K562 (cell line): ENCODE measurements around the gene ALCAM. TPM values are rescaled to one million over a fixed set of nuclear protein-coding genes. Genes with fewer than 3 reads are reported as not detected.

Experiments used
- ATAC-seq: fragments of 200-7000 bp; cut with Tn5 transposase; 3 replicates; pipeline ENCODE4 v1.9.1; 2020; ENCODE audit warnings: moderate library complexity
- BruUV-seq: library from RNA; stranded (reverse); fragments of 400-500 nt; replicated peaks from 2 replicates; lab custom pipeline; 2021; lab: Mats Ljungman, UMichigan
- CTCF ChIA-PET: fragments of 300-600 bp; formaldehyde crosslinking; extraction: SDS; loops from one replicate; lab custom pipeline; 2021; ENCODE audit warnings: low intra/inter-chr PET ratio; lab: Yijun Ruan, JAX
- POLR2A ChIA-PET: fragments of 300-600, 350-650 bp; sonication (Branson Sonifier 250); formaldehyde crosslinking; extraction: SDS; loops from one replicate; lab custom pipeline; 2021; ENCODE audit warnings: antibody characterized with exemption, inconsistent platforms; lab: Yijun Ruan, JAX
- DNase-seq, 4 experiments: peaks; one replicate each; pipeline versions ENCODE4 v3.0.0 to v3.0.0-alpha.2; 2011 to 2018; ENCODE audit warnings: low spot score in 3 of 4, mixed read lengths in 3 of 4; ENCODE audit errors: extremely low read depth in 1 of 4
- FAIRE-seq: peaks from 2 replicates; lab custom pipeline; 2011; peaks lifted over from hg19 to GRCh38; lab: Jason Lieb, UNC
- H2AFZ ChIP-seq: 2 replicates; pipeline ENCODE4 v1.6.0; 2011; ENCODE audit warnings: low read depth, low read length, control low read depth, inconsistent platforms
- H3K27ac ChIP-seq: fragments of 200-600 bp; 3 replicates; pipeline ENCODE4 v1.8.0; 2011; ENCODE audit warnings: low read depth, mild to moderate bottlenecking, control low read depth, inconsistent platforms, low read length, moderate library complexity, mixed read lengths; ENCODE audit errors: extremely low read depth
- H3K27me3 ChIP-seq, 2 experiments: fragments of 300-600 bp in 1 of 2; 2 replicates in 1 of 2; 3 replicates in 1 of 2; pipeline versions ENCODE4 v1.6.0 to v1.8.0; 2011; ENCODE audit warnings: inconsistent platforms in 2 of 2, low read length in 2 of 2, mild to moderate bottlenecking in 1 of 2, mixed read lengths in 1 of 2, moderate library complexity in 1 of 2; ENCODE audit not compliant: control insufficient read depth in 2 of 2, insufficient read depth in 2 of 2
- H3K36me3 ChIP-seq: fragments of 300-600 bp; 3 replicates; pipeline ENCODE4 v1.8.0; 2011; ENCODE audit warnings: mild to moderate bottlenecking, low read length, inconsistent platforms; ENCODE audit not compliant: control insufficient read depth, insufficient read depth
- H3K4me1 ChIP-seq, 2 experiments: fragments of 200-600 bp in 1 of 2; replicated peaks in 1 of 2; 2 replicates in 1 of 2; 3 replicates in 1 of 2; pipeline versions ENCODE4 v1.5.1 to v1.8.0; 2011; ENCODE audit warnings: inconsistent platforms in 2 of 2, low read length in 2 of 2, mild to moderate bottlenecking in 1 of 2, mixed read lengths in 1 of 2, moderate library complexity in 1 of 2; ENCODE audit not compliant: control insufficient read depth in 2 of 2, insufficient read depth in 2 of 2
- H3K4me2 ChIP-seq: 2 replicates; pipeline ENCODE4 v1.6.1; 2011; ENCODE audit warnings: low read length, control low read depth, inconsistent platforms, mixed read lengths; ENCODE audit not compliant: insufficient read depth
- H3K4me3 ChIP-seq: fragments of 200-600 bp; sonication (generic), shearing (Covaris generic); 2 replicates; pipeline ENCODE4 v1.5.1; 2016; ENCODE audit warnings: control low read depth, inconsistent platforms
- H3K79me2 ChIP-seq: fragments of 200-600 bp; 3 replicates; pipeline ENCODE4 v1.8.0; 2011; ENCODE audit warnings: low read length, inconsistent platforms; ENCODE audit not compliant: control insufficient read depth, insufficient read depth
- H3K9ac ChIP-seq, 2 experiments: 2 replicates each; pipeline versions ENCODE4 v1.6.0 to v1.6.1; 2011; ENCODE audit warnings: low read depth in 2 of 2, low read length in 2 of 2, control low read depth in 1 of 2, inconsistent platforms in 1 of 2, mild to moderate bottlenecking in 1 of 2, mixed read lengths in 1 of 2; ENCODE audit not compliant: insufficient read depth in 1 of 2
- H3K9me1 ChIP-seq: one replicate; pipeline ENCODE4 v1.6.0; 2011; ENCODE audit warnings: inconsistent platforms, mild to moderate bottlenecking, low read length, moderate library complexity; ENCODE audit not compliant: control insufficient read depth, insufficient read depth
- H3K9me3 ChIP-seq: replicated peaks from 2 replicates; pipeline ENCODE4 v1.5.1; 2011; ENCODE audit warnings: low read depth, low read length, inconsistent platforms; ENCODE audit not compliant: control insufficient read depth, insufficient read depth
- H4K20me1 ChIP-seq: replicated peaks from 2 replicates; pipeline ENCODE4 v1.6.1; 2011; ENCODE audit warnings: low read length, inconsistent platforms, mixed read lengths; ENCODE audit not compliant: control insufficient read depth, insufficient read depth
- CREB1 ChIP-seq, 2 experiments: sonication (generic) in 1 of 2; formaldehyde crosslinking in 1 of 2; IDR thresholded peaks; 2 replicates each; pipeline versions ENCODE4 v1.6.1 to v1.8.0; 2012 to 2022; ENCODE audit warnings: inconsistent platforms in 1 of 2, mild to moderate bottlenecking in 1 of 2, missing genetic modification reagents in 1 of 2, moderate library complexity in 1 of 2
- DEAF1 ChIP-seq: fragments of 450-650 bp; formaldehyde crosslinking; IDR thresholded peaks from 2 replicates; pipeline ENCODE4 v1.4.0; 2020; ENCODE audit warnings: mild to moderate bottlenecking, moderate library complexity
- HOMEZ ChIP-seq: fragments of 250-450 bp; sonication (Bioruptor Pico); IDR thresholded peaks from 2 replicates; pipeline ENCODE4 v1.4.0; 2020; ENCODE audit warnings: mild to moderate bottlenecking, moderate library complexity
- NCOR1 ChIP-seq: fragments of 450-650 bp; IDR thresholded peaks from 2 replicates; pipeline ENCODE4 v1.6.1; 2016; ENCODE audit warnings: mild to moderate bottlenecking, moderate library complexity
- NFIC ChIP-seq: fragments of 450-650 bp; IDR thresholded peaks from 2 replicates; pipeline ENCODE4 v1.6.1; 2017; ENCODE audit warnings: mild to moderate bottlenecking, inconsistent platforms
- PRDM10 ChIP-seq: fragments of 450-650 bp; IDR thresholded peaks from 2 replicates; pipeline ENCODE4 v1.6.1; 2018; ENCODE audit not compliant: partially characterized antibody
- RAD51 ChIP-seq: fragments of 450-650 bp; IDR thresholded peaks from 2 replicates; pipeline ENCODE4 v1.7.1; 2016; ENCODE audit warnings: low read depth, mild to moderate bottlenecking, borderline replicate concordance
- RBM17 ChIP-seq: fragments of 200-400 bp; formaldehyde crosslinking; IDR thresholded peaks from 2 replicates; pipeline ENCODE4 v1.6.1; 2017; ENCODE audit warnings: low read depth, mild to moderate bottlenecking, low read length, borderline replicate concordance
- SRSF1 ChIP-seq: fragments of 200-400 bp; formaldehyde crosslinking; IDR thresholded peaks from 2 replicates; pipeline ENCODE4 v1.6.1; 2017; ENCODE audit warnings: mild to moderate bottlenecking, low read depth, low read length, moderate library complexity
- ZHX1 ChIP-seq: fragments of 150-350 bp; conservative IDR thresholded peaks from 2 replicates; pipeline ENCODE4 v1.6.1; 2014; ENCODE audit warnings: low read length
- ZNF253 ChIP-seq: fragments of 250-450 bp; sonication (Bioruptor Pico); conservative IDR thresholded peaks from 2 replicates; pipeline ENCODE4 v1.6.1; 2021; ENCODE audit warnings: mild to moderate bottlenecking
- ZNF384 ChIP-seq: IDR thresholded peaks from 2 replicates; pipeline ENCODE4 v1.6.1; 2012; ENCODE audit warnings: low read depth, low read length, improper control_type of control experiment
- ZNF561 ChIP-seq: fragments of 450-650 bp; formaldehyde crosslinking; conservative IDR thresholded peaks from 2 replicates; pipeline ENCODE4 v1.4.0; 2020; ENCODE audit warnings: mild to moderate bottlenecking, moderate library complexity
- ZNF695 ChIP-seq: fragments of 450-650 bp; formaldehyde crosslinking; IDR thresholded peaks from 2 replicates; pipeline ENCODE4 v1.4.0; 2020; ENCODE audit warnings: mild to moderate bottlenecking, moderate library complexity
- WGBS: fragments of 100-300 bp; shearing (Covaris generic); methylation state at CpG from one replicate; pipeline ENCODE4 v1.1.6; 2016; ENCODE audit warnings: low coverage, mixed read lengths; ENCODE audit not compliant: insufficient coverage; ENCODE audit errors: missing lambda C conversion rate; 5-methylcytosine and 5-hydroxymethylcytosine counted together
- in situ Hi-C: fragments of 300-500 bp; cut with MboI; formaldehyde crosslinking; loops from 4 replicates; pipeline ENCODE4 v1.15.0; 2018; ENCODE audit warnings: inconsistent platforms, mixed read lengths
- intact Hi-C: fragments of 100-400 bp; cut with micrococcal nuclease; formaldehyde crosslinking; loops from 2 replicates; pipeline ENCODE4 v1.14.2; 2022
- polyA plus RNA-seq, 8 experiments: library from polyadenylated mRNA; depleted of rRNA in 4 of 8; stranded (reverse) in 5 of 8; unstranded in 3 of 8; fragments of >200 nt; fragmentation: Nextera tagmentation in 2 of 8; fragmentation: Illumina TruSeq in 1 of 8; extraction: Ambion mirVana in 2 of 8; extraction: Trizol in 1 of 8; gene quantifications; 2 replicates each; pipeline versions ENCODE4 v1.2.1 to v1.2.3, GENCODE V29; 2011 to 2014; ENCODE audit warnings: inconsistent platforms in 1 of 8, missing spikeins in 1 of 8
- total RNA-seq, 7 experiments: library from RNA; depleted of rRNA in 6 of 7; stranded (reverse); fragments of >200 nt in 6 of 7; fragmentation: Illumina TruSeq in 2 of 7; extraction: Trizol in 2 of 7; gene quantifications; 2 replicates each; pipeline versions ENCODE4 v1.2.1 to v1.2.3, GENCODE V29; 2011 to 2021; ENCODE audit warnings: low replicate concordance in 1 of 7

Gene ALCAM
- total and polyA plus RNA-seq, 9 of the 15 experiments (the other 6 are each of a cell fraction or from before 2014, with no cell fraction given): 0.03 to 0.98 (median 0.14) TPM; not detected in 1

GRCh38 chr3:105505170-105505569 lies 138.5 kb downstream of the ALCAM start:
- Histone ChIP-seq H4K20me1 (no peaks in the 10 kb centered on the region), H3K4me1 (no peaks in the 10 kb centered on the region), H3K36me3 (no peaks in the 10 kb centered on the region), H3K9me3 (no peaks in the 10 kb centered on the region), H3K4me2 (no peak overlapping the region), H2AFZ (no peak overlapping the region), H3K27ac (no peak overlapping the region), H3K4me3 (no peak overlapping the region), H3K9me1 (no peaks in the 10 kb centered on the region), H3K79me2 (no peaks in the 10 kb centered on the region), H3K9ac (no peak overlapping the region), H3K27me3 (no peaks in the 10 kb centered on the region)
- ChIA-PET POLR2A (no interaction called here), CTCF (no interaction called here)
- 0% methylated on average over 5 of the region's 5 CpGs for WGBS
- no TSS peak for BruUV-seq
- in situ Hi-C loops (no loop called here), intact Hi-C loops (no loop called here)
- no peak for DNase-seq
- no peak for ATAC-seq
- FAIRE-seq: no peak
- TF ChIP-seq RBM17: no peak
- no peak for TF ChIP-seq ZHX1
- TF ChIP-seq CREB1 (IDR thresholded peaks at IDR 0.05): no peak
- no peak for TF ChIP-seq CREB1 (CRISPR knock-in tag; IDR thresholded peaks at IDR 0.05)
- TF ChIP-seq ZNF695 (CRISPR knock-in tag): no peak
- no peak for TF ChIP-seq DEAF1 (CRISPR knock-in tag)
- TF ChIP-seq NFIC: no peak
- TF ChIP-seq HOMEZ (CRISPR knock-in tag): no peak
- no peak for TF ChIP-seq SRSF1
- TF ChIP-seq ZNF384: no peak
- TF ChIP-seq PRDM10: no peak
- no peak for TF ChIP-seq NCOR1
- no peak for TF ChIP-seq RAD51
- no peak for TF ChIP-seq ZNF253 (CRISPR knock-in tag)
- TF ChIP-seq ZNF561 (CRISPR knock-in tag): no peak
